Sciatic nerve (tissue), 2 donors: ENCODE measurements around the gene PPIAL4G. TPM values are rescaled to one million over a fixed set of nuclear protein-coding genes. Genes with fewer than 3 reads are reported as not detected.
"Not testable (repeated sequence)": the region's sequence is repeated elsewhere in the genome, so short reads cannot be mapped to it uniquely, and the experiment has no call there.

ENCODE experiments used
- ATAC-seq: fragments of 200-7000 bp; cut with Tn5 transposase; one replicate; pipeline ENCODE4 v1.9.1; 2020; ENCODE audit warnings: mild to moderate bottlenecking, moderate library complexity
- DNase-seq: peaks from one replicate; pipeline ENCODE4 v3.0.0-alpha.2; 2020; ENCODE audit warnings: low spot score
- intact Hi-C: fragments of 100-400 bp; cut with DNase I; formaldehyde crosslinking; loops from one replicate; pipeline ENCODE4 v1.14.2; 2022
- total RNA-seq: library from RNA; stranded (reverse); fragmentation: NEBNext Ultra II Directional; extraction: Animal tissue kit (Norgen Biotek cat#: 25700); gene quantifications from one replicate; pipeline ENCODE4 v1.2.1, GENCODE V29; 2021
- donor health status: DM: no; HTN: no; CAD: no.
- donor health status: DM: no; HTN: no; CAD: no.

Gene PPIAL4G
- not detected for total RNA-seq

- DNase-seq, ATAC-seq, intact Hi-C loops: not testable (repeated sequence)
Measured at GRCh38 chr1:148483029-148483428, at the start of gene PPIAL4G. Gene PPIAL4G, minus strand, starts transcription at chr1:148483302. Its CDS starts 50 bp downstream, at chr1:148483252.

GRCh38 chr1:148532158-148532557, 49.1 kb upstream of the PPIAL4G start:
- intact Hi-C loops, DNase-seq, ATAC-seq: not testable (repeated sequence)

- intact Hi-C loops, ATAC-seq, DNase-seq: not testable (repeated sequence)
Measured at GRCh38 chr1:148529101-148529567, 46.0 kb upstream of the PPIAL4G start.

GRCh38 chr1:148528591-148528990, 45.5 kb upstream of the PPIAL4G start:
- DNase-seq, intact Hi-C loops, ATAC-seq: not testable (repeated sequence)

- intact Hi-C loops, DNase-seq, ATAC-seq: not testable (repeated sequence)
Measured at GRCh38 chr1:148526587-148526986, 43.5 kb upstream of the PPIAL4G start.

GRCh38 chr1:148523205-148524144, 40.4 kb upstream of the PPIAL4G start:
- intact Hi-C loops, DNase-seq: not testable (repeated sequence)
- ATAC-seq, result peak; percentile 65

GRCh38 chr1:148522561-148523204, 39.6 kb upstream of the PPIAL4G start:
- ATAC-seq (peak; percentile 92), DNase-seq (peak; percentile 84)
- intact Hi-C loops, result not testable (repeated sequence)

GRCh38 chr1:148522072-148522471, 39.0 kb upstream of the PPIAL4G start:
- peak; percentile 93 for ATAC-seq
- intact Hi-C loops, result not testable (repeated sequence)
- peak; percentile 86 for DNase-seq

GRCh38 chr1:148514310-148514709, 31.2 kb upstream of the PPIAL4G start:
- ATAC-seq, intact Hi-C loops, DNase-seq: not testable (repeated sequence)

GRCh38 chr1:148512571-148513184, 29.6 kb upstream of the PPIAL4G start:
- ATAC-seq, intact Hi-C loops, DNase-seq: not testable (repeated sequence)

- DNase-seq, ATAC-seq, intact Hi-C loops: not testable (repeated sequence)
Measured at GRCh38 chr1:148493933-148494332, 10.8 kb upstream of the PPIAL4G start.

- intact Hi-C loops, DNase-seq, ATAC-seq: not testable (repeated sequence)
Measured at GRCh38 chr1:148481134-148481533, 2.0 kb downstream of the PPIAL4G start.

GRCh38 chr1:148459694-148460093, 23.4 kb downstream of the PPIAL4G start:
- DNase-seq, intact Hi-C loops, ATAC-seq: not testable (repeated sequence)

- intact Hi-C loops, DNase-seq, ATAC-seq: not testable (repeated sequence)
Measured at GRCh38 chr1:148458901-148459581, 24.1 kb downstream of the PPIAL4G start.

- DNase-seq, intact Hi-C loops, ATAC-seq: not testable (repeated sequence)
Measured at GRCh38 chr1:148458398-148458797, 24.7 kb downstream of the PPIAL4G start.

GRCh38 chr1:148452845-148453244, 30.3 kb downstream of the PPIAL4G start:
- intact Hi-C loops, ATAC-seq: not testable (repeated sequence)

GRCh38 chr1:148439654-148440325, 43.3 kb downstream of the PPIAL4G start:
- intact Hi-C loops, DNase-seq, ATAC-seq: not testable (repeated sequence)

More at GRCh38 chr1:148452845-148453244, 30.3 kb downstream of the PPIAL4G start:
- not testable (repeated sequence) for DNase-seq

GRCh38 chr1:148435406-148435805, 47.7 kb downstream of the PPIAL4G start:
- DNase-seq (no peak), ATAC-seq (no peak)
- intact Hi-C loops, result no loop called here
